Common myeloid progenitor, CD34-positive (primary cell): Measurements from ENCODE around the gene DIPK1C.

ENCODE experiments used
- CTCF ChIA-PET: fragments of 350-600 bp; sonication (Branson Sonifier 250); formaldehyde crosslinking; loops from one replicate; lab custom pipeline; 2021; ENCODE audit warnings: antibody characterized with exemption; lab: Charles Lee
- POLR2A ChIA-PET: fragments of 350-600 bp; sonication (Branson Sonifier 250); formaldehyde crosslinking; loops from one replicate; lab custom pipeline; 2021; ENCODE audit warnings: antibody characterized with exemption; lab: Charles Lee
- DNase-seq, 3 donors: peaks; one replicate each; pipeline versions ENCODE4 v3.0.0 to v3.0.0-alpha.2; 2013
- H3K27ac ChIP-seq, 2 experiments: 1 replicate in 1 of 2; 2 replicates in 1 of 2; pipeline ENCODE4 v1.7.0; 2013; ENCODE audit warnings: inconsistent platforms in 2 of 2, low read length in 2 of 2, mild to moderate bottlenecking in 2 of 2, low read depth in 1 of 2, moderate library complexity in 1 of 2; ENCODE audit not compliant: severe bottlenecking in 2 of 2, insufficient read depth in 1 of 2, poor library complexity in 1 of 2
- H3K27me3 ChIP-seq, 5 experiments: replicated peaks in 2 of 5; 1 replicate in 3 of 5; 2 replicates in 2 of 5; pipeline versions ENCODE4 v1.6.1 to v1.7.0; 2013; ENCODE audit warnings: low read length in 4 of 5, mild to moderate bottlenecking in 2 of 5, moderate library complexity in 2 of 5, inconsistent platforms in 1 of 5; ENCODE audit not compliant: insufficient read depth in 5 of 5, control insufficient read depth in 4 of 5
- H3K36me3 ChIP-seq, 4 experiments: 1 replicate in 2 of 4; 2 replicates in 2 of 4; pipeline versions ENCODE4 v1.6.1 to v1.7.0; 2013; ENCODE audit warnings: low read length in 3 of 4, control low read depth in 1 of 4, mild to moderate bottlenecking in 1 of 4; ENCODE audit not compliant: control insufficient read depth in 4 of 4, insufficient read depth in 4 of 4
- H3K4me1 ChIP-seq, 4 experiments: 1 replicate in 3 of 4; 2 replicates in 1 of 4; pipeline versions ENCODE4 v1.6.1 to v1.7.1; 2013; ENCODE audit warnings: low read length in 3 of 4, mild to moderate bottlenecking in 3 of 4, control low read depth in 1 of 4, inconsistent platforms in 1 of 4, moderate library complexity in 1 of 4; ENCODE audit not compliant: control insufficient read depth in 4 of 4, insufficient read depth in 4 of 4; ENCODE audit errors: control extremely low read depth in 1 of 4
- H3K4me3 ChIP-seq, 7 experiments: 1 replicate in 4 of 7; 2 replicates in 3 of 7; pipeline versions ENCODE4 v1.5.1 to v1.7.0; 2013; ENCODE audit warnings: mild to moderate bottlenecking in 7 of 7, low read length in 6 of 7, moderate library complexity in 6 of 7, inconsistent platforms in 2 of 7, low read depth in 2 of 7, control low read depth in 1 of 7; ENCODE audit not compliant: insufficient read depth in 4 of 7, control insufficient read depth in 1 of 7; ENCODE audit errors: extremely low read depth in 1 of 7
- H3K9me3 ChIP-seq, 5 experiments: 1 replicate in 4 of 5; 2 replicates in 1 of 5; pipeline versions ENCODE4 v1.6.1 to v1.7.1; 2013; ENCODE audit warnings: low read length in 4 of 5, mild to moderate bottlenecking in 2 of 5, inconsistent platforms in 1 of 5, low read depth in 1 of 5, moderate library complexity in 1 of 5; ENCODE audit not compliant: control insufficient read depth in 4 of 5, insufficient read depth in 2 of 5; ENCODE audit errors: control extremely low read depth in 1 of 5
- WGBS: methylation state at CpG from one replicate; pipeline ENCODE4 v1.1.5; 2013; ENCODE audit not compliant: insufficient coverage; 5-methylcytosine and 5-hydroxymethylcytosine counted together

Gene DIPK1C

GRCh38 chr18:74477771-74478170, 20.7 kb upstream of the DIPK1C start:
- ChIA-PET CTCF (no interaction called here), POLR2A (no interaction called here)
- WGBS, result 83% methylated on average over 8 of the region's 8 CpGs
- H3K9me3 ChIP-seq, result no peaks in the 10 kb centered on the region
- H3K4me3 ChIP-seq, result no peak overlapping the region
- H3K27ac ChIP-seq, result no peak overlapping the region
- no peaks in the 10 kb centered on the region for H3K27me3 ChIP-seq
- no peak for DNase-seq
- H3K4me1 ChIP-seq, result peaks cover 0 to 3% (median 0%) of the 10 kb centered on the region in 4 experiments
- no peaks in the 10 kb centered on the region for H3K36me3 ChIP-seq

- WGBS, result 58% methylated on average over 4 of the region's 6 CpGs
- H3K36me3 ChIP-seq, result no peaks in the 10 kb centered on the region
Observed at GRCh38 chr18:74476140-74476539, 19.0 kb upstream of the DIPK1C start.

GRCh38 chr18:74473976-74474640, 17.0 kb upstream of the DIPK1C start:
- Histone ChIP-seq H3K27me3 (peaks cover 0 to under 1% (median 0%) of the 10 kb centered on the region in 5 experiments), H3K9me3 (peaks cover 0 to 12% (median 0%) of the 10 kb centered on the region in 5 experiments), H3K4me1 (no peaks in the 10 kb centered on the region), H3K27ac (no peak overlapping the region), H3K36me3 (no peaks in the 10 kb centered on the region), H3K4me3 (no peak overlapping the region)
- POLR2A ChIA-PET, result no interaction called here
- WGBS, result 100% methylated on average over 1 of the region's 3 CpGs
- DNase-seq, result no peak
- CTCF ChIA-PET, result no interaction called here

More at GRCh38 chr18:74476140-74476539, 19.0 kb upstream of the DIPK1C start:
- ChIA-PET CTCF (interaction anchor here (0.7 to 2.0 kb wide), 4 partner anchors 9 to 122 kb away, joined by 3 to 6 read pairs (median 4); no protein-coding TSS in a partner anchor), POLR2A (no interaction called here)
- H3K4me1 ChIP-seq, result peaks cover 0 to 3% (median 0%) of the 10 kb centered on the region in 4 experiments
- no peak overlapping the region for H3K27ac ChIP-seq
- no peaks in the 10 kb centered on the region for H3K27me3 ChIP-seq
- peaks cover 0 to 7% (median 0%) of the 10 kb centered on the region in 5 experiments for H3K9me3 ChIP-seq
- H3K4me3 ChIP-seq, result no peak overlapping the region
- no peak for DNase-seq

- Histone ChIP-seq H3K36me3 (no peaks in the 10 kb centered on the region), H3K4me3 (no peak overlapping the region), H3K9me3 (peaks cover 0 to 12% (median 0%) of the 10 kb centered on the region in 5 experiments), H3K27me3 (peaks cover 0 to 2% (median 0%) of the 10 kb centered on the region in 5 experiments), H3K4me1 (no peaks in the 10 kb centered on the region), H3K27ac (no peak overlapping the region)
- POLR2A ChIA-PET, result no interaction called here
- DNase-seq, result no peak
- CTCF ChIA-PET, result interaction anchor here (0.8 kb wide), 1 partner anchor 79 kb away, joined by 3 read pairs; no protein-coding TSS in a partner anchor
- 89% methylated on average over 1 of the region's 2 CpGs for WGBS
Observed at GRCh38 chr18:74472312-74472711, 15.2 kb upstream of the DIPK1C start.

- 80% methylated on average over 1 of the region's 3 CpGs for WGBS
- DNase-seq, result no peak
- Histone ChIP-seq H3K4me1 (no peaks in the 10 kb centered on the region), H3K36me3 (no peaks in the 10 kb centered on the region), H3K4me3 (no peak overlapping the region), H3K27ac (no peak overlapping the region), H3K9me3 (peaks cover 0 to 12% (median 0%) of the 10 kb centered on the region in 5 experiments), H3K27me3 (peaks cover 0 to 2% (median 0%) of the 10 kb centered on the region in 5 experiments)
- POLR2A ChIA-PET, result no interaction called here
- CTCF ChIA-PET, result no interaction called here
Observed at GRCh38 chr18:74468547-74469061, 11.5 kb upstream of the DIPK1C start.

- CTCF ChIA-PET, result interaction anchor here (1.0 to 1.5 kb wide), 3 partner anchors 21 to 85 kb away, joined by 3 to 4 read pairs (median 3); no protein-coding TSS in a partner anchor
- H3K27me3 ChIP-seq, result peaks cover 0 to 11% (median 4%) of the 10 kb centered on the region in 5 experiments
- H3K4me3 ChIP-seq, result no peak overlapping the region
- no peaks in the 10 kb centered on the region for H3K36me3 ChIP-seq
- no peak for DNase-seq
- peaks cover 0 to 3% (median 0%) of the 10 kb centered on the region in 5 experiments for H3K9me3 ChIP-seq
- no peaks in the 10 kb centered on the region for H3K4me1 ChIP-seq
- no peak overlapping the region for H3K27ac ChIP-seq
- WGBS, result 100% methylated on average over 2 of the region's 4 CpGs
- POLR2A ChIA-PET, result interaction anchor here (0.7 kb wide), 1 partner anchor 22 kb away, joined by 3 read pairs; no protein-coding TSS in a partner anchor
Observed at GRCh38 chr18:74465775-74466174, 8.7 kb upstream of the DIPK1C start.

GRCh38 chr18:74463983-74464382, 6.9 kb upstream of the DIPK1C start:
- WGBS, result no CpG with 5 or more reads among the region's 1 CpG
- CTCF ChIA-PET, result no interaction called here
- POLR2A ChIA-PET, result no interaction called here
- Histone ChIP-seq H3K36me3 (no peaks in the 10 kb centered on the region), H3K27ac (no peak overlapping the region), H3K4me3 (no peak overlapping the region), H3K27me3 (peaks cover 0 to 27% (median 9%) of the 10 kb centered on the region in 5 experiments), H3K4me1 (peaks cover 0 to 2% (median 0%) of the 10 kb centered on the region in 4 experiments), H3K9me3 (no peaks in the 10 kb centered on the region)
- no peak for DNase-seq
